ENCODE measurements around the gene TF. TPM values are rescaled to one million over a fixed set of nuclear protein-coding genes. Genes with fewer than 3 reads are reported as not detected.

The TF gene
- polyA plus RNA-seq, 1 of the 3 experiments (the other 2 are of a cell fraction), result 0.08 TPM

- 0 out of 2 replicates have a peak, but pooled peaks cover 3% of the 10 kb centered on the region for H4K20me1 ChIP-seq (ENCODE audit: insufficient read depth)
- H3K36me3 ChIP-seq (replicated peaks in 1 of 2; ENCODE audit: control insufficient read depth in 1 of 2, insufficient read depth in 2 of 2, low read length in 1 of 2), result peaks cover 61 to 77% of the 10 kb centered on the region in 2 experiments
- no peak for TF ChIP-seq SIN3A (IDR thresholded peaks at IDR 0.05; ENCODE audit: borderline replicate concordance, low read depth, low read length)
- H3K4me3 ChIP-seq (ENCODE audit: low read depth in 2 of 2, low read length in 1 of 2), result no peak overlapping the region
- no peaks in the 10 kb centered on the region for H3K79me2 ChIP-seq (ENCODE audit: insufficient read depth)
- no peaks in the 10 kb centered on the region for H3K4me1 ChIP-seq (ENCODE audit: control insufficient read depth in 1 of 2, insufficient read depth in 2 of 2, low read depth in 1 of 2, low read length in 1 of 2)
- no peak for DNase-seq
- CTCF ChIA-PET, result interaction anchor here (0.8 to 6.0 kb wide), 12 partner anchors 14 to 480 kb away, joined by 3 to 103 read pairs (median 3); partner anchors contain the start of gene SRPRB
- no peaks in the 10 kb centered on the region for H3K9me2 ChIP-seq
- H3K9me3 ChIP-seq, result no peaks in the 10 kb centered on the region
- H3K4me2 ChIP-seq, result no peak overlapping the region
- H3K27me3 ChIP-seq (ENCODE audit: insufficient read depth), result no peaks in the 10 kb centered on the region
- no peak overlapping the region for H3K27ac ChIP-seq (ENCODE audit: low read depth in 2 of 2, low read length in 1 of 2)
- POLR2A ChIA-PET, result no interaction called here
- 88% methylated on average over 4 of the region's 4 CpGs for WGBS (ENCODE audit: low lambda C conversion rate)
- H3F3A ChIP-seq (replicated peaks; ENCODE audit: insufficient read depth), result peaks cover 6% of the 10 kb centered on the region
- no peak overlapping the region for H3K9ac ChIP-seq
- H2AFZ ChIP-seq (ENCODE audit: low read depth), result no peak overlapping the region
Measured at GRCh38 chr3:133820129-133820528, 73.9 kb downstream of the TF start.

GRCh38 chr3:133820889-133821675, 74.9 kb downstream of the TF start:
- no peak for DNase-seq
- no peak overlapping the region for H3K9ac ChIP-seq
- 100% methylated on average over 1 of the region's 3 CpGs for WGBS (ENCODE audit: low lambda C conversion rate)
- TF ChIP-seq FOXM1 (IDR thresholded peaks at IDR 0.05; ENCODE audit: low read depth), result no peak
- no peak for TF ChIP-seq GABPA (IDR thresholded peaks at IDR 0.05; ENCODE audit: low read depth)
- no peak for TF ChIP-seq ELF1 (IDR thresholded peaks at IDR 0.05)
- no peak for TF ChIP-seq TCF12 (IDR thresholded peaks at IDR 0.05)
- TF ChIP-seq GATA2 (CRISPR knock-in tag; IDR thresholded peaks at IDR 0.05), result no peak
- TF ChIP-seq RFX5 (IDR thresholded peaks at IDR 0.05; ENCODE audit: low read length), result no peak
- TF ChIP-seq RXRA (IDR thresholded peaks at IDR 0.05; ENCODE audit: borderline replicate concordance, low read depth), result no peak
- TF ChIP-seq FOXJ3 (CRISPR knock-in tag; IDR thresholded peaks at IDR 0.05), result no peak
- TF ChIP-seq IRF3 (IDR thresholded peaks at IDR 0.05; ENCODE audit: low read depth, low read length), result no peak
- TF ChIP-seq EP300 (IDR thresholded peaks at IDR 0.05; ENCODE audit: borderline replicate concordance in 1 of 2, low read depth in 1 of 2, low read length in 1 of 2), result no peak
- no peak for TF ChIP-seq NFIC (IDR thresholded peaks at IDR 0.05; ENCODE audit: borderline replicate concordance)
- no peak for TF ChIP-seq CTCF (IDR thresholded peaks at IDR 0.05)
- no peak for TF ChIP-seq FOSL2 (IDR thresholded peaks at IDR 0.05; ENCODE audit: borderline replicate concordance, low read depth)
- no peak for TF ChIP-seq CHD2 (IDR thresholded peaks at IDR 0.05; ENCODE audit: low read length, partially characterized antibody)
- H3K9me3 ChIP-seq, result no peaks in the 10 kb centered on the region
- peaks cover 6% of the 10 kb centered on the region for H3F3A ChIP-seq (replicated peaks; ENCODE audit: insufficient read depth)
- no peak overlapping the region for H3K4me3 ChIP-seq (ENCODE audit: low read depth in 2 of 2, low read length in 1 of 2)
- H3K4me2 ChIP-seq, result no peak overlapping the region
- POLR2A ChIA-PET, result no interaction called here
- H3K27ac ChIP-seq (ENCODE audit: low read depth in 2 of 2, low read length in 1 of 2), result no peak overlapping the region
- H2AFZ ChIP-seq (ENCODE audit: low read depth), result no peak overlapping the region
- H3K79me2 ChIP-seq (ENCODE audit: insufficient read depth), result no peaks in the 10 kb centered on the region
- H3K36me3 ChIP-seq (replicated peaks in 1 of 2; ENCODE audit: control insufficient read depth in 1 of 2, insufficient read depth in 2 of 2, low read length in 1 of 2), result peaks cover 51 to 68% of the 10 kb centered on the region in 2 experiments
- H4K20me1 ChIP-seq (ENCODE audit: insufficient read depth), result 0 out of 2 replicates have a peak, but pooled peaks cover 3% of the 10 kb centered on the region
- CTCF ChIA-PET, result interaction anchor here (0.8 to 6.0 kb wide), 7 partner anchors 15 to 392 kb away, joined by 3 to 103 read pairs (median 3); partner anchors contain the start of gene SRPRB
- no peaks in the 10 kb centered on the region for H3K4me1 ChIP-seq (ENCODE audit: control insufficient read depth in 1 of 2, insufficient read depth in 2 of 2, low read depth in 1 of 2, low read length in 1 of 2)
- no peaks in the 10 kb centered on the region for H3K9me2 ChIP-seq
- no peaks in the 10 kb centered on the region for H3K27me3 ChIP-seq (ENCODE audit: insufficient read depth)
